EL (cell line): ENCODE measurements around the gene HSPA1L.
"Not testable (repeated sequence)": the region's sequence is repeated elsewhere in the genome, so short reads cannot be mapped to it uniquely, and the experiment has no call there.

ENCODE experiments used
- DNase-seq: peaks from one replicate; pipeline ENCODE4 v3.0.0-alpha.2; 2016

The HSPA1L gene

DNA sequence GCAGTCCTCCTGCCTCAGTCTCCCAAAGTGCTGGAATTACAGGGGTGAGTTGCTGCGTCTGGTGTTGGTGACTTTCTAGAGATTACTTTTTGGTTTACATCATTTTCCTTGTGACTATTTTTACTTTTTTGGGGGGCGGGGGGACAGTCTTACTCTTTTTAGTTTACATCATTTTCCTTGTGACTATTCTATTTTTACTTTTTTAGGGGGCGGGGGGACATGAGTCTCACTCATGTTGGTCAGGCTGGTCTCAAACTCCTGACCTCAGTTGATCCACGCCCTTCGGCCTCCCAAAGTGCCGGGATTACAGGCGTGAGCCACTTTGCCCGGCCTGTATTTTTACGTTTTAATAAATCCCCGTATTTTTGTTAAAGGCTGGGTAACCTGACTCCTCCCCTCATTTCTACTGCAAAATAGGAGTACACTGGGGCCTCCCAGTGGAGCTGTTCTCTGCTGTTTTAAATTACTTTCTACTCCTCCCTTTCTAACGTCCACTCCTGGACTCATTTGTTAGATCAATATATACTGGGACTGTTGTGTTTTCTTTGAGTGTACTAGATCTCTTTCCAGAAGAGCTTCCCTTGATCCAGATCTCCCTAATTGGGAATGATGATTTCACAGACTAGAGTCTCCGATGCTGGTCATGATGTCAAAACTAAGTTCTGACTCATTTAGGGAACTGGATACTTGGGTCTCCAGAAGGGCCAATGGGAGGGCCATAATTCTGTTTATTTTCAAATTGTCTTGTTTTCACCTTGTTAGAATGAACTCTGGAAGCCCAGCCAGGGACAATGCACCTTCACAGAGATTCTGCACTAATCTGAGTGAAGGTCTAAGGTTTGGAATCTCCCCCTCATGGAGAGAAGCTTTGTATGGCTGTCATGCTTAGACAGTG is 21.6 kb upstream of the HSPA1L start:
- peak; percentile 53 for DNase-seq

DNA sequence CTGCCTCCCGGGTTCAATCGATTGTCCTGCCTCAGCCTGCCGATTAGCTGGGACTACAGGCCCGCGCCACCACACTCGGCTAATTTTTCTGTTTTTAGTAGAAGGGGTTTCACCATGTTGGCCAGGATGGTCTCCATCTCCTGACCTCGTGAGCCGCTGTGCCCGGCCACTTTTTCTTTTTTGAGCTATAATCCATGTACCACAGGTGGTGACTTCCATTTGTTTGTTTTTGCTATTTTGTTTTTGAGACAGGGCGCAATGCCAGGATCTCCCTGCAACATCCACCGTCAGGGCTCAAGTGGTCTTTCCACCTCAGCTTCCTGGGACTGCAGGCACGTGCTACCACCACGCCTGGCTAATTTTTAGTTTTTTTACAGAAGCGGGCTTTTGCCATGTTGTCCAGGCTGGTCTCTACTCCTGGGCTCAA is 21.0 kb upstream of the HSPA1L start:
- no peak for DNase-seq

DNA sequence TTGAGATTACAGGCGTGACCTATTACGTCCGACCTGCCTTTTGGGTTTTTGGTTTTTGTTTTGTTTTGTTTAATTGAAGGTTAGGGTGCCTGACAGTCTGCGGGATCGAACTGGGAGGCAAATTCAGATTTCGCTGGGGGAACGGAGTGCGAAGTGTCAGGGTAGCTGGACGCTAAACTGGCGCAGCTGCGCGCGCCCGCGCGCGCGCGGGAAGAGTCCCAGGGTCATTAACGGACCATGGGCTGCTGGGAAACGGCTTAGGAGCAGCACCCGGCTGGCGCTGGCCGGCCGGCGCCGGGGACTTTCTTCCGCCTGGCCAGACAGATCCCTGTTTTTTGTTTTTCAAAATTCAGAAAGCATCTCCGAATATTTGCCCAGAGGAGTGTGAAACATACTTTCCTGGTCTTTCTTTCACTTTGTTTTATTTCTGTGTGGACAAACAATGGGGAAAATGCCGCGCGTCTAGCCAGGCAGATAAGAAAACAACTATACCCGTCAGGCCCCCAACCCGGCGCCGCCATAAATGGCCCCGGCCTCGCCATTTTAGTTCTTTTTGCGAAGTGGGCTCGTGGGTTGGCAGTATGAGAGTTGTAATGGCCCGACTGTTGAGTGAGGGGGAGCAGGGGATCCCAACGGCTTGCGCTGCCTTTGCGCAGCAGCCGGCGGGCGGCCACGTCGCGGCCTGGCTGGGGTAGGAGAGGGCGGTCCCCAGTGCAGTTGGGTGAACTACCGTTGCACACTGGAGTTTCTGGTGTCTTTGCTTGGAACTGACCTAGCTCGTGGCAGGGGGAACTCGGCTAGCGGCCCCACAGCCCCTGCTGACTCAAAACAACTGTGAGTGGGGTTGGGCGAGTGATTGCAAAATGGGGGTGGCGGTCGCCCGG is 19.5 kb upstream of the HSPA1L start:
- DNase-seq, result peak; percentile 88

DNA sequence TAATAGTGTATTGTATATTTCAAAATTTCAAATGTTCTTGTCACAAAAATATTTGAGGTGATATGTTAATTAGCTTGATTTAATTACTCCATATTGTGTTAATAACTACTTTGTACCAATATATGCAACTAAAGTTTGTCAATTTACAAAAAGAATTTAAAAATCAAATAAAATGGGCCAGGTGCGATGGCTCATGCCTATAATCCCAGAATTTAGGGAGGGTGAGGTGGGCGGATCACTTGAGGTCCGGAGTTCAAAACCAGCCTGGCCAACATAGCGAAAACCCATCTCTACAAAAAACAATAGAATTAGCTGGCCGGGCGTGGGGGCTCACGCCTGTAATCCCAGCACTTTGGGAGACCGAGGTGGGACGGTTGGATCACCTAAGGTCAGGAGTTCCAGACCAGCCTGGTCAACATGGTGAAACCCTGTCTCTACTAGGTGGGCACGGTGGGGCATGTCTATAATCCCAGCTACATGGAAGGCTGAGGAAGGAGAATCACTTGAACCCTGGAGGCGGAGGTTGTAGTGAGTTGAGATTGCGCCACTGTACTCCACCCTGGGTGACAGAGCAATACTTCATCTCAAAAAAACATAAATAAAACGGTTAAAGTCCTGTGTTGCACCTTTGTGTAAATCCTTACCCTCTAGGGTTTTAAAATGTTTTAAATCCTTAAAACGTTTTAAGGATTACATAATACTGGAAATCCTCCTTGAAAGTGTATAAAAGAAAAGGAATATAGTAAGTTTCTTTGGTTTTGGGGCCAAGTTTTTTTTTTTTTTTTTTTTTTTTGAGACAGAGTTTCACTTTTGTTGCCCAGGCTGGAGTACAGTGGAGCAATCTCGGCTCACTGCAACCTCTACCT is 16.5 kb upstream of the HSPA1L start:
- DNase-seq, result no peak

DNA sequence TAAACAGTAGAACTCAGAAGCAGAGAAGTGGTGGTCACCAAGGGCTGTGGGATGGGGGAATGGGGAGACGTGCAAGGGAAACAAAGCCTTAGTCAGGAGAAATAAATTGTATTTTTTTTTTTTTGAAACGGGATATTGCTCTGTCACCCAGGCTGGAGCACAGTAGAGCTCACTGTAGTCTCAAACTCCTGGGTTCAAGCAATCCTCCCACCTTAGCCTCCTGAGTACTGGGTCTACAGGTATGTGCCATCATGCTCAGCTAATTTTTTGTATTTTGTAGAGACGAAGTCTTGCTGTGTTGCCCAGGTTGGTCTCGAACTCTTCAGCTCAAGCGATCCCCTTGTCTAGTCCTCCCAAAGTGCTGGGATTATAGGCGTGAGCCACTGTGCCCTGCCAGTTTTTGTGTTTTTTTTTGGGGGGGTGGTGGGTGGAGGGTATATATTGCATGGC is 15.8 kb upstream of the HSPA1L start:
- no peak for DNase-seq

DNA sequence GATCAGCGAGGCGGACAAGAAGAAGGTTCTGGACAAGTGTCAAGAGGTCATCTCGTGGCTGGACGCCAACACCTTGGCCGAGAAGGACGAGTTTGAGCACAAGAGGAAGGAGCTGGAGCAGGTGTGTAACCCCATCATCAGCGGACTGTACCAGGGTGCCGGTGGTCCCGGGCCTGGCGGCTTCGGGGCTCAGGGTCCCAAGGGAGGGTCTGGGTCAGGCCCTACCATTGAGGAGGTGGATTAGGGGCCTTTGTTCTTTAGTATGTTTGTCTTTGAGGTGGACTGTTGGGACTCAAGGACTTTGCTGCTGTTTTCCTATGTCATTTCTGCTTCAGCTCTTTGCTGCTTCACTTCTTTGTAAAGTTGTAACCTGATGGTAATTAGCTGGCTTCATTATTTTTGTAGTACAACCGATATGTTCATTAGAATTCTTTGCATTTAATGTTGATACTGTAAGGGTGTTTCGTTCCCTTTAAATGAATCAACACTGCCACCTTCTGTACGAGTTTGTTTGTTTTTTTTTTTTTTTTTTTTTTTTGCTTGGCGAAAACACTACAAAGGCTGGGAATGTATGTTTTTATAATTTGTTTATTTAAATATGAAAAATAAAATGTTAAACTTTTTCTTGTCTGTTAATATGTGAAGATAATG is 14.7 kb upstream of the HSPA1L start:
- DNase-seq, result peak; percentile 60

DNA sequence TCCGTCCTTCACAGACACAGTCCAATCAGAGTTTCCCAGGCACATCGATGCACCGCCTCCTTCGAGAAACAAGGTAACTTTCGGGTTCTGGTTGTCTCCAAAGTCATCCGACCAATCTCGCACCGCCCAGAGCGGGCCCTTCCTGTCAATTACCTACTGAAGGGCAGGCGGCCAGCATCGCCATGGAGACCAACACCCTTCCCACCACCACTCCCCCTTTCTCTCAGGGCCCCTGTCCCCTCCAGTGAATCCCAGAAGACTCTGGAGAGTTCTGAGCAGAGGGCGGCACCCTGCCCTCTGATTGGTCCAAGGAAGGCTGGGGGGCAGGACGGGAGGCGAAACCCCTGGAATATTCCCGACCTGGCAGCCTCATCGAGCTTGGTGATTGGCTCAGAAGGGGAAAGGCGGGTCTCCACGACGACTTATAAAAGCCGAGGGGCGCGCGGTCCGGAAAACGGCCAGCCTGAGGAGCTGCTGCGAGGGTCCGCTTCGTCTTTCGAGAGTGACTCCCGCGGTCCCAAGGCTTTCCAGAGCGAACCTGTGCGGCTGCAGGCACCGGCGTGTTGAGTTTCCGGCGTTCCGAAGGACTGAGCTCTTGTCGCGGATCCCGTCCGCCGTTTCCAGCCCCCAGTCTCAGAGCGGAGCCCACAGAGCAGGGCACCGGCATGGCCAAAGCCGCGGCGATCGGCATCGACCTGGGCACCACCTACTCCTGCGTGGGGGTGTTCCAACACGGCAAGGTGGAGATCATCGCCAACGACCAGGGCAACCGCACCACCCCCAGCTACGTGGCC is 12.4 kb upstream of the HSPA1L start, which contains the start of gene HSPA1B:
Gene HSPA1B, plus strand, starts transcription at position 453 of the 794 bp plus-strand sequence. Its CDS starts 213 bp downstream, at position 666.
- DNase-seq, result peak; percentile 100

DNA sequence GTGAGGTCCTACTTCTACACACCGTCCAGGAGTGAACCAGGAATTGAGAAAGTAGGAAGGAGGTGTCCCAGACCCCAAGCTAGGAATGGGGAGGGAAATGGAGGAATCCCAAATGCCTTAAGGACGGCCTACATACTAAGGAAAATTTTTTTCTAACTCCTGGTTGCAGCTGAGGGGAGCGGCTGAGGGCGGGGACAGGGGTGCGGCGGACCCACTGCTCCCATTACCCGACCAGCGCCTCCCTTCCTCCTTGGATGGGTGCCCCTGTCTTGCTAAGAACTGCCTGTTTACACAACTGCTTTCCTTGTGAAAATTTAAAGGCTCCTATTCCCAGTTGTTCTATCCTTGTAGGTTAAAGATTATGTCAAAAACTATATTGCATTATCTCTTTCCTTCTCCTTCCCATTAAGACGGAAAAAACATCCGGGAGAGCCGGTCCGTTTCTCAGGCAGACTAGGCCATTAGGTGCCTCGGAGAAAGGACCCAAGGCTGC is 11.8 kb upstream of the HSPA1L start:
- DNase-seq, result peak; percentile 89

DNA sequence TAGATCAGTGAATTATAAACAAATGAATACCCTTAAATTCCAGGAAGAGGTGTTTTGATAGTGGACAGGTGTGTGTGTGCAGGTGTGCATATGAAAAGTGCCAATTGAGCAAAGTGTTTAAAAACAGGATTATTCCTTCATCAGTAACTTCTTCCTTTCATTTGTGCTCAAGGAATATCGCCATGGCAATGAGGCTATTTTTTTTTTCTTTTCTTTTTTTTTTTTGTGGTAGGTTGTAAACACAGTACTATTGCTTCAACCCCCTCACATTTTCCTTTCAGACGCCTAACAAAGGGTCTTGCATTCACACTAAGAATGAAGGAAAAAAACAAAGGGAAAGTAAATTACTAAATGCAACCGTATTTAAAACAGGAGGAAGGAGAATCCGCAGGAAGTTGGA is 10.5 kb upstream of the HSPA1L start:
- DNase-seq, result no peak

DNA sequence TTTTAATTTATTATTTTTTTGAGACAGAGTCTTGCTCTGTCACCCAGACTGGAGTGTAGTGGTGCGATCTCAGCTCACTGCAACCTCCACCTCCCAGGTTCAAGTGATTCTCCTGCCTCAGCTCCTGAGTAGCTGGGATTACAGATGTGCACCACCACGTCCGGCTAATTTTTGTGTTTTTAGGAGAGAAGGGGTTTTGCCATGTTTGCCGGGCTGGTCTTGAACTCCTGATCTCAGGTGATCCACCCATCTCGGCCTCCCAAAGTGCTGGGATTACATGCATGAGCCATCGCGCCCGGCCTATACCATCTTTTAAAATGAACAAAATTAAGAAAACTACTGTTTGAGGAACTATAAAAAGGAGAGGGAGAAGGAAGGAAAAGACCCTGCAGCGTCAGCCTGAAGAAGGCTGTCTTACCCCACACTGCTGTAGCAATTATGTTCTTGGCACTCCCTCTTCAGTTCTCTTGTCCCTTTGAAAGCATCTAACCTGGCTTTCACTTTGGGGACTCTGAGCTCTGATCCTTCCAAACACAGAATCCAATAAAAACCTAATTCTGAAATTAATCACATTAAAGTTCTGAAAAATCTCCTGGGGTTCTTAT is 8.6 kb upstream of the HSPA1L start:
- not testable (repeated sequence) for DNase-seq

DNA sequence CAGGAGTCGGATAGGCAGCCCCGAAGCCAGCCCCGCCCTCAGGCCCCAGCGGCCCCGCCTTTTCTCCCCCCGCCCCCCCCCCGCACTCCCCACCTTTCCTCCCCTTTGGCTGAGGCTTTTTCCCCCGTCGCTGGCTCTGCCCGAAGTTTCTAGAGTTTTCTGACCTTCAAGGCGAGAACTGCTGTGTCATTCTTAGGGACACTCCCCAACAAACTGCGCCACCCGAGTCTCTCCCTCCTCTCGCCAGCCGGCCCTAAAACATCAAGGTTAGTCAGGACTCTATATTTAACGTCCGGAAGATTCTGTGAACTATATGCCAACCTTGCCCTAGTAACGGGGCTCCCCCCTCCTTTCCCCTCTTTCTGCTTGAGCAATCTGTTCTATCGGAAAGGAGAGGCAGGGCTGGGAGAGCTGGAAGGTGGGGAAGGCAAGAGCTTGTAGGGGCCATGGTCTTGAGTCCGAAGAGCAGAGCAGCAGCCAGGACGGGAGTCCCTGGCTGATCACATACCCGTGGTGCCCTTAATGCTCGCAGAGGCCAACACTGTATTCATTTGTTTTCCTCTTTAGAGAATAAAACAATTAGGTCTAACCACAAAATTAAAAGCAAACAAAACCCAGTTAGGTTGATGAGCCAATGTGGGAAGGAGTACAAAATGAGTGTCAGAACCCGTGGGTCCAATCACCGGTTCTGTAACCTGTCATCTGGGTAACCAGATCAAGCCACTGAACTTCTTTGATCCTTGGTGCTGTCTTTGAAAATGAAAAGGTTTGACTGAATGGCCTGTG is 7.1 kb upstream of the HSPA1L start:
- peak; percentile 81 for DNase-seq

DNA sequence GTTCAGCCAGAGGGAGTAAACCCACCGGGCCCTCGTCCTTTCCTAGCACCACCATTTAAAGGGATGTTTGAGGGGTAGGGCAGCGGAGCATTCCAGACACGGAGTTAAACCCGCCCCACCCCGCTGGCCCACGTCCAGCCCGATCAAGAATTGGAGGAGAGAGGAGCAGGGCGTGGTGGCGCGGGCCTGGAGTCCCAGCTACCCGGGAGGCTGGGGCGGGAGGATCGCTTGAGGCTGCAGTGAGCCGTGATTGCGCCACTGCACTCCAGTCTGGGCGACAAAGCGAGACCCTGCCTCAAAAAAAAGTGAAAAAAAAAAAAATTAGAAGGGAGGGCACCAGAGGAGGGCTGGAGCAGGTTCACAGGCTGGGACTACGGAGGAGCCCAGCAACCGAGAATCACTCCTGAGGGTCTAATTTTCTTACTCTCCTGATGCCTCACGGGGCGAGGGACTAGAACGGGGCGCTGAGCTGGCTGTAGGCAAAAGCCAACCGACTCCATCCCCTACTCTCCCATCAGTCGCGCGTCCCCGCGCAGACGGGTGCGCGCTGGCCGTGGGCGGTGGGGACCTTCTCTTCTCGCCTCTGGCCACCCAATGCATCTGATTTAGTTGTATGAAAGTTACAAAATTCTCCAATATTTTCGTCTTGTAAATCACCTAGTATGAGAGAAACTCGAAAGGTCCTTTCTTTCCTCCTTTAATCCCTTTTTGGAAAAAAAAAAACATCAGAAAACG is 6.4 kb upstream of the HSPA1L start:
- peak; percentile 66 for DNase-seq

DNA sequence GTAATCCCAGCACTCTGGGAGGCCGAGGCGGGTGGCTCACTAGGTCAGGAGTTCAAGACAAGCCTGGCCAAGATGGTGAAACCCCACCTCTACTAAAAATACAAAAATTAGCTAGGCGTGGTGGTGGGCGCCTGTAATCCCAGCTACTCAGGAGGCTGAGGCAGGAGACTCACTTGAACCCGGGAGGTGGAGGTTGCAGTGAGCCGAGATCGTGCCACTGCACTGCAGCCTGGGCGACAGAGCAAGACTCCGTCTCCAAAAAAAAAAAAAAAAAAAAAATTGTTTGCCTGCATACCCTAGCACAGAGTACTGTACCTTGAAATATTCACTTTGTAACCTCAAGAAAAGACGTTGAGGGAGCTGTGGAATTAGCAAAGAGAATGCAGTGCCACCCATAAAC is 5.3 kb upstream of the HSPA1L start:
- not testable (repeated sequence) for DNase-seq

DNA sequence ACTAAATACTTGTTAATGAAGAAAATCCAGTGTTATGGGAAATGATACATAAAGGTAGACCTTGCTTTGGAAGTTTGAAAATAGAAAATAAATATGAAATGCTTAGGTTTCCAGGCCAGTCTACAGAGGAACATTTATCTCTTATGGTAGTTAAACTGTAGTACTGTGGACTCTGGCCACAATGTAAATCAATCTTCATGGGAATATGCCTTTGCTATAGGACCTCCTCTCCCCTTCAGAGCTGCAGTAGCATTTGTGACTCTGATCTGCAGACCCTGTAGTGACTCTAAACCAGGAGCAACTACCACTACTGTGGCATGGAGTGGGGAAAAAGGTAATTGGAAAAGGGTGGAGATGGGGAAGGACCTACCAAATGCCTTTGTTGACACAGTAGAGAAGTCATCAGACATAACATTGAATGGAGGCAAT is 4.8 kb upstream of the HSPA1L start:
- DNase-seq, result no peak

DNA sequence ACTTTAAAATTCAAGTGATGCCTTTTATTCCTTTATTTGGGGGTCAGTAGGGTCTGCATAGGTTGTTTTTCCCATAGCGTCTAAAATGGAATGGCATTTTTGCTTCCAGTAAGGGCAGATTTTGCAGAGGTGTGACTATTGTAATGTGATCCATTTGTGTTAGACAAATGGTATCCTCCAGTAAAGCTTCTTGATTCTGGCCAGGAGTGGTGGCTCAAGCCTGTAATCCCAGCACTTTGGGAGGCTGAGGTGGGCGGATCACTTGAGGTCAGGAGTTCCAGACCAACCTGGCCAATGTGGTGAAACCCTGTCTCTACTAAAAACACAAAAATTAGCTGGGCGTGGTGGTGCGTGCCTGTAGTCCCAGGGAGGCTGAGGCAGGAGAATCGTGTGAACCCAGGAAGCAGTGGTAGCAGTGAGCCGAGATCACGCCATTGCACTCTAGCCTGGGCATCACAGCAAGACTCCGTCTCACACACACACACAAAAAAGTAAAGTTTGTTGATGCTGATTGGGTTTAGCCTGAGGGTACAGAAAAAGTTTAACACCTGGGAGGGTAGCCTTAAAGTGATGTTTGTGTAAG is 2.9 kb upstream of the HSPA1L start:
- DNase-seq, result not testable (repeated sequence)

DNA sequence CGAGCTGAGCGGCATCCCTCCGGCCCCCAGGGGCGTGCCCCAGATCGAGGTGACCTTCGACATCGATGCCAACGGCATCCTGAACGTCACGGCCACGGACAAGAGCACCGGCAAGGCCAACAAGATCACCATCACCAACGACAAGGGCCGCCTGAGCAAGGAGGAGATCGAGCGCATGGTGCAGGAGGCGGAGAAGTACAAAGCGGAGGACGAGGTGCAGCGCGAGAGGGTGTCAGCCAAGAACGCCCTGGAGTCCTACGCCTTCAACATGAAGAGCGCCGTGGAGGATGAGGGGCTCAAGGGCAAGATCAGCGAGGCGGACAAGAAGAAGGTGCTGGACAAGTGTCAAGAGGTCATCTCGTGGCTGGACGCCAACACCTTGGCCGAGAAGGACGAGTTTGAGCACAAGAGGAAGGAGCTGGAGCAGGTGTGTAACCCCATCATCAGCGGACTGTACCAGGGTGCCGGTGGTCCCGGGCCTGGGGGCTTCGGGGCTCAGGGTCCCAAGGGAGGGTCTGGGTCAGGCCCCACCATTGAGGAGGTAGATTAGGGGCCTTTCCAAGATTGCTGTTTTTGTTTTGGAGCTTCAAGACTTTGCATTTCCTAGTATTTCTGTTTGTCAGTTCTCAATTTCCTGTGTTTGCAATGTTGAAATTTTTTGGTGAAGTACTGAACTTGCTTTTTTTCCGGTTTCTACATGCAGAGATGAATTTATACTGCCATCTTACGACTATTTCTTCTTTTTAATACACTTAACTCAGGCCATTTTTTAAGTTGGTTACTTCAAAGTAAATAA is 2.2 kb upstream of the HSPA1L start:
- DNase-seq, result not testable (repeated sequence)

DNA sequence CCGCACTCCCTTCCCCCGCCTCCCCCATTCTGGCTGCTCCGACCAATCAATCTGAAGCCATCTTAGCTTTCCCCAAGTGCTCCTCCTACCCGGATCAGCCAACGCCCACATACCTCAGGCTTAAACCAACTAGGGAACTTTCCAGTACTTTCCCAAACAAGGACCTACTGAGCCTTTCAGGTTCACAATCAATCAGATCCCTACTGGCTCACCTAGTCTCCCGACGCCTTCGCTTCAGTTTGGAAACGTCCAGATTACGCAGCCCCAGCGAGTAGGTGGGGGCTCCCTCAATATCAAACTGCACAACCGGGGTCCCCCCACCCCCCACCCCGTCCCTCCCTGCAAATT is 432 bp downstream of the HSPA1L start:
- DNase-seq, result peak; percentile 99

DNA sequence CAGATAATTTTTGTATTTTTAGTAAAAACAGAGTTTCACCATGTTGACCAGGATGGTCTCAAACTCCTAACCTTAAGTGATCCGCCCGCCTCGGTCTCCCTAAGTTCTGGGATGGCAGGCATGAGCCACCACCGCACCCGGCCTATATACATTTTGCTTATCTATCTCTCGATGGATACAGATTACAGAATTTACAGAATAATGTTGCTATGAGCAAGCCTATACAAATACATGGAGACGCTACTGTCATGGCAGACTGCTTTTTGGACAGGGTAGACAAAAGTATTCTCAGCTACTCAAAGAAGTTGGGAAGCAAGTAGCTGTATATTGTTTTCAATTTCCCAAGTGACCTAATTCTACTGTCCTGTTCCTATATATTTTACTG is 1.6 kb downstream of the HSPA1L start:
- DNase-seq, result no peak
